K562 (cell line): ENCODE results near the gene PLTP. TPM values are rescaled to one million over a fixed set of nuclear protein-coding genes. Genes with fewer than 3 reads are reported as not detected.

Experiments used
- ATAC-seq: fragments of 200-7000 bp; cut with Tn5 transposase; 3 replicates; pipeline ENCODE4 v1.9.1; 2020; ENCODE audit warnings: moderate library complexity
- BruUV-seq: library from RNA; stranded (reverse); fragments of 400-500 nt; replicated peaks from 2 replicates; lab custom pipeline; 2021; lab: Mats Ljungman, UMichigan
- CTCF ChIA-PET: fragments of 300-600 bp; formaldehyde crosslinking; extraction: SDS; loops from one replicate; lab custom pipeline; 2021; ENCODE audit warnings: low intra/inter-chr PET ratio; lab: Yijun Ruan, JAX
- POLR2A ChIA-PET: fragments of 300-600, 350-650 bp; sonication (Branson Sonifier 250); formaldehyde crosslinking; extraction: SDS; loops from one replicate; lab custom pipeline; 2021; ENCODE audit warnings: antibody characterized with exemption, inconsistent platforms; lab: Yijun Ruan, JAX
- DNase-seq, 4 experiments: peaks; one replicate each; pipeline versions ENCODE4 v3.0.0 to v3.0.0-alpha.2; 2011 to 2018; ENCODE audit warnings: low spot score in 3 of 4, mixed read lengths in 3 of 4; ENCODE audit errors: extremely low read depth in 1 of 4
- FAIRE-seq: peaks from 2 replicates; lab custom pipeline; 2011; peaks lifted over from hg19 to GRCh38; lab: Jason Lieb, UNC
- H2AFZ ChIP-seq: 2 replicates; pipeline ENCODE4 v1.6.0; 2011; ENCODE audit warnings: low read depth, low read length, control low read depth, inconsistent platforms
- H3K27ac ChIP-seq: fragments of 200-600 bp; 3 replicates; pipeline ENCODE4 v1.8.0; 2011; ENCODE audit warnings: low read depth, mild to moderate bottlenecking, control low read depth, inconsistent platforms, low read length, moderate library complexity, mixed read lengths; ENCODE audit errors: extremely low read depth
- H3K27me3 ChIP-seq, 2 experiments: fragments of 300-600 bp in 1 of 2; 2 replicates in 1 of 2; 3 replicates in 1 of 2; pipeline versions ENCODE4 v1.6.0 to v1.8.0; 2011; ENCODE audit warnings: inconsistent platforms in 2 of 2, low read length in 2 of 2, mild to moderate bottlenecking in 1 of 2, mixed read lengths in 1 of 2, moderate library complexity in 1 of 2; ENCODE audit not compliant: control insufficient read depth in 2 of 2, insufficient read depth in 2 of 2
- H3K36me3 ChIP-seq: fragments of 300-600 bp; 3 replicates; pipeline ENCODE4 v1.8.0; 2011; ENCODE audit warnings: mild to moderate bottlenecking, low read length, inconsistent platforms; ENCODE audit not compliant: control insufficient read depth, insufficient read depth
- H3K4me1 ChIP-seq, 2 experiments: fragments of 200-600 bp in 1 of 2; replicated peaks in 1 of 2; 2 replicates in 1 of 2; 3 replicates in 1 of 2; pipeline versions ENCODE4 v1.5.1 to v1.8.0; 2011; ENCODE audit warnings: inconsistent platforms in 2 of 2, low read length in 2 of 2, mild to moderate bottlenecking in 1 of 2, mixed read lengths in 1 of 2, moderate library complexity in 1 of 2; ENCODE audit not compliant: control insufficient read depth in 2 of 2, insufficient read depth in 2 of 2
- H3K4me2 ChIP-seq: 2 replicates; pipeline ENCODE4 v1.6.1; 2011; ENCODE audit warnings: low read length, control low read depth, inconsistent platforms, mixed read lengths; ENCODE audit not compliant: insufficient read depth
- H3K4me3 ChIP-seq: fragments of 200-600 bp; sonication (generic), shearing (Covaris generic); 2 replicates; pipeline ENCODE4 v1.5.1; 2016; ENCODE audit warnings: control low read depth, inconsistent platforms
- H3K79me2 ChIP-seq: fragments of 200-600 bp; 3 replicates; pipeline ENCODE4 v1.8.0; 2011; ENCODE audit warnings: low read length, inconsistent platforms; ENCODE audit not compliant: control insufficient read depth, insufficient read depth
- H3K9ac ChIP-seq, 2 experiments: 2 replicates each; pipeline versions ENCODE4 v1.6.0 to v1.6.1; 2011; ENCODE audit warnings: low read depth in 2 of 2, low read length in 2 of 2, control low read depth in 1 of 2, inconsistent platforms in 1 of 2, mild to moderate bottlenecking in 1 of 2, mixed read lengths in 1 of 2; ENCODE audit not compliant: insufficient read depth in 1 of 2
- H3K9me1 ChIP-seq: one replicate; pipeline ENCODE4 v1.6.0; 2011; ENCODE audit warnings: inconsistent platforms, mild to moderate bottlenecking, low read length, moderate library complexity; ENCODE audit not compliant: control insufficient read depth, insufficient read depth
- H3K9me3 ChIP-seq: replicated peaks from 2 replicates; pipeline ENCODE4 v1.5.1; 2011; ENCODE audit warnings: low read depth, low read length, inconsistent platforms; ENCODE audit not compliant: control insufficient read depth, insufficient read depth
- H4K20me1 ChIP-seq: replicated peaks from 2 replicates; pipeline ENCODE4 v1.6.1; 2011; ENCODE audit warnings: low read length, inconsistent platforms, mixed read lengths; ENCODE audit not compliant: control insufficient read depth, insufficient read depth
- CEBPB ChIP-seq: fragments of 450-650 bp; IDR thresholded peaks from 2 replicates; pipeline ENCODE4 v1.6.1; 2016; ENCODE audit warnings: missing genetic modification characterization, missing compliant biosample characterization
- CUX1 ChIP-seq: fragments of 200-800 bp; sonication (Bioruptor generic); IDR thresholded peaks from 2 replicates; pipeline ENCODE4 v1.6.1; 2016; ENCODE audit warnings: missing genetic modification characterization, missing compliant biosample characterization
- FOSL1 ChIP-seq: fragments of 200-800 bp; sonication (Bioruptor generic); conservative IDR thresholded peaks from 2 replicates; pipeline ENCODE4 v1.6.1; 2016; ENCODE audit warnings: missing genetic modification characterization, missing compliant biosample characterization
- MTA1 ChIP-seq: fragments of 450-650 bp; IDR thresholded peaks from 2 replicates; pipeline ENCODE4 v1.6.1; 2017; ENCODE audit warnings: borderline replicate concordance
- NCOR1 ChIP-seq: fragments of 450-650 bp; IDR thresholded peaks from 2 replicates; pipeline ENCODE4 v1.6.1; 2016; ENCODE audit warnings: mild to moderate bottlenecking, moderate library complexity
- NFE2 ChIP-seq: IDR thresholded peaks from 2 replicates; pipeline ENCODE4 v1.6.1; 2014; ENCODE audit warnings: antibody characterized with exemption, low read depth
- NFE2L1 ChIP-seq: fragments of 450-650 bp; IDR thresholded peaks from 2 replicates; pipeline ENCODE4 v1.6.1; 2016; ENCODE audit warnings: missing genetic modification characterization, low read depth, mild to moderate bottlenecking, missing compliant biosample characterization, moderate library complexity, borderline replicate concordance
- NRF1 ChIP-seq, 2 experiments: fragments of 450-650 bp; IDR thresholded peaks in 1 of 2; conservative IDR thresholded peaks in 1 of 2; 2 replicates each; pipeline ENCODE4 v1.6.1; 2014; ENCODE audit warnings: mild to moderate bottlenecking in 2 of 2
- PBX2 ChIP-seq, 2 experiments: IDR thresholded peaks in 1 of 2; conservative IDR thresholded peaks in 1 of 2; 2 replicates each; pipeline ENCODE4 v1.6.1; 2016; ENCODE audit warnings: low read depth in 2 of 2, mild to moderate bottlenecking in 1 of 2, missing compliant biosample characterization in 1 of 2, missing genetic modification characterization in 1 of 2, moderate library complexity in 1 of 2
- PTTG1 ChIP-seq: fragments of 450-650 bp; IDR thresholded peaks from 2 replicates; pipeline ENCODE4 v1.6.1; 2016; ENCODE audit warnings: low read depth, mild to moderate bottlenecking, missing genetic modification characterization, missing compliant biosample characterization
- TAF7 ChIP-seq: fragments of 450-650 bp; IDR thresholded peaks from 2 replicates; pipeline ENCODE4 v1.6.1; 2016; ENCODE audit warnings: missing genetic modification characterization, missing compliant biosample characterization
- TRIM24 ChIP-seq, 2 experiments: fragments of 450-650 bp; IDR thresholded peaks; 2 replicates each; pipeline ENCODE4 v1.6.1; 2016
- ZNF699 ChIP-seq: fragments of 250-450 bp; sonication (Bioruptor Pico); IDR thresholded peaks from 2 replicates; pipeline ENCODE4 v1.8.0; 2021; ENCODE audit warnings: mild to moderate bottlenecking, moderate library complexity; ENCODE audit not compliant: insufficient replicate concordance
- WGBS: fragments of 100-300 bp; shearing (Covaris generic); methylation state at CpG from one replicate; pipeline ENCODE4 v1.1.6; 2016; ENCODE audit warnings: low coverage, mixed read lengths; ENCODE audit not compliant: insufficient coverage; ENCODE audit errors: missing lambda C conversion rate; 5-methylcytosine and 5-hydroxymethylcytosine counted together
- in situ Hi-C: fragments of 300-500 bp; cut with MboI; formaldehyde crosslinking; loops from 4 replicates; pipeline ENCODE4 v1.15.0; 2018; ENCODE audit warnings: inconsistent platforms, mixed read lengths
- intact Hi-C: fragments of 100-400 bp; cut with micrococcal nuclease; formaldehyde crosslinking; loops from 2 replicates; pipeline ENCODE4 v1.14.2; 2022
- polyA plus RNA-seq, 8 experiments: library from polyadenylated mRNA; depleted of rRNA in 4 of 8; stranded (reverse) in 5 of 8; unstranded in 3 of 8; fragments of >200 nt; fragmentation: Nextera tagmentation in 2 of 8; fragmentation: Illumina TruSeq in 1 of 8; extraction: Ambion mirVana in 2 of 8; extraction: Trizol in 1 of 8; gene quantifications; 2 replicates each; pipeline versions ENCODE4 v1.2.1 to v1.2.3, GENCODE V29; 2011 to 2014; ENCODE audit warnings: inconsistent platforms in 1 of 8, missing spikeins in 1 of 8
- total RNA-seq, 7 experiments: library from RNA; depleted of rRNA in 6 of 7; stranded (reverse); fragments of >200 nt in 6 of 7; fragmentation: Illumina TruSeq in 2 of 7; extraction: Trizol in 2 of 7; gene quantifications; 2 replicates each; pipeline versions ENCODE4 v1.2.1 to v1.2.3, GENCODE V29; 2011 to 2021; ENCODE audit warnings: low replicate concordance in 1 of 7

The PLTP gene
- total and polyA plus RNA-seq, 9 of the 15 experiments (the other 6 are each of a cell fraction or from before 2014, with no cell fraction given) = 2.8 to 29.3 (median 17.6) TPM

GRCh38 chr20:45944151-45944964 is 32.4 kb upstream of the PLTP start:
- no peaks in the 10 kb centered on the region for H3K79me2 ChIP-seq
- no peak overlapping the region for H2AFZ ChIP-seq
- peaks cover 91% of the 10 kb centered on the region for H3K36me3 ChIP-seq
- peaks cover 20 to 44% of the 10 kb centered on the region in 2 experiments for H3K4me1 ChIP-seq
- in situ Hi-C loops = no loop called here
- DNase-seq (peak in 2 of 4 experiments; percentile 61 to 73), FAIRE-seq (peak; percentile 96), ATAC-seq (peak; percentile 65)
- POLR2A ChIA-PET = interaction anchor here (0.5 to 2.7 kb wide), 11 partner anchors 9 to 290 kb away, joined by 3 to 15 read pairs (median 5); partner anchors contain the start of genes ACOT8, PCIF1 and ZSWIM3
- H4K20me1 ChIP-seq = peaks cover 13% of the 10 kb centered on the region; the same call in 1 of the 2 replicates
- H3K9me1 ChIP-seq = peaks cover 8% of the 10 kb centered on the region
- peak overlapping the region; percentile 33 for H3K4me2 ChIP-seq
- intact Hi-C loops = no loop called here
- H3K27me3 ChIP-seq = no peaks in the 10 kb centered on the region
- 55% methylated on average over 15 of the region's 15 CpGs for WGBS
- no TSS peak for BruUV-seq
- no peaks in the 10 kb centered on the region for H3K9me3 ChIP-seq
- peak overlapping the region in 1 of 2 experiments; percentile 71; a peak in 3 of 4 replicates for H3K9ac ChIP-seq
- H3K27ac ChIP-seq = peak overlapping the region; percentile 75
- H3K4me3 ChIP-seq = no peak overlapping the region
- CTCF ChIA-PET = no interaction called here
- TF ChIP-seq NCOR1 (peak; percentile 26; the same call in 1 of the 2 replicates), CEBPB (peak; percentile 86), NFE2 (peak; percentile 98), TAF7 (tag) (no peak), TRIM24 (IDR thresholded peaks at IDR 0.05) (peak in 1 of 2 experiments; percentile 59; a peak in 2 of 4 replicates), NRF1 (conservative IDR thresholded peaks at IDR 0.05 in 1 of 2, IDR thresholded peaks at IDR 0.05 in 1 of 2) (no peak; a peak in 1 of 4 replicates), PTTG1 (tag) (no peak), FOSL1 (tag) (peak; percentile 93), NFE2L1 (tag) (peak; percentile 74), MTA1 (peak; percentile 49; the same call in 1 of the 2 replicates), CUX1 (CRISPR knock-in tag) (no peak), ZNF699 (no peak), PBX2 (CRISPR knock-in tag; IDR thresholded peaks at IDR 0.05; ENCODE audit: low read depth) (no peak), PBX2 (tag; conservative IDR thresholded peaks at IDR 0.05; ENCODE audit: low read depth) (peak; percentile 63)
